GM19455 (cell line): ENCODE results near the gene TOPORS.
"Not testable (repeated sequence)": the region's sequence is repeated elsewhere in the genome, so short reads cannot be mapped to it uniquely, and the experiment has no call there.

Experiments used
- ATAC-seq: cut with Tn5 transposase; IDR thresholded peaks from one replicate; pipeline ENCODE4 v1.9.1; 2021; ENCODE audit not compliant: unreplicated experiment

The TOPORS gene

DNA sequence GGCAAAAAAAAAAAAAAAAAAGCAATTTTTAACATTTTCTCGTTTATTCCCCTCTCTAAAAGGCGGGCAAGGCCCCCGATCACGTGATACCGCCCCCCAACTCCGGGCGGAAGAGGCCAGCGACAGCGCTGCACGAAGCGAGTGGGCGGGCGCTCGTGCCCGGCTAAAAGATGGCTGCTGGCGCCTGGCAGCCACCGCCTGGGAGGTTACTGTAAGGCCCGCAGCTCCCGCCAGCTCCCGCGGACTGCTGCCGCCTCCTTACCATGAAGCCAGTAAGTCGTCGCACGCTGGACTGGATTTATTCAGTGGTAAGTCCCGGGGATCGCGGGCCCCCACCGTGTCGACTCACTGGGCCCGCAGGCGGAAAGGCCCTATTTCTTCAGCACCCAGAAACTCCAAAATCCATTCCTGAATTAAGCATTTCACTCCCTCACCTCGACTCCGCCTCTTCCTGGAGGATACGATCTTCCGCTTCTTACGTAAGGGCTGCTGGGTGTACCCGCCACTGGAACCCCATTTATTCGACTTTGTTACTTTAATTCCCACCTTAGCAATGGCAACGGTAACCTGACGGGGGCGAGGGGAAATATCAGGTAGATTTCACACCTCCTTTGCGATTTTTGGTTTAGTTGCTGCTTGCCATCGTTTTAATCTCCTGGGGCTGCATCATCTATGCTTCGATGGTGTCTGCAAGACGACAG is at the start of gene TOPORS, which contains the start of gene SMIM27:
Gene TOPORS, minus strand, starts transcription at position 415 of the 701 bp plus-strand sequence. Its CDS starts 150 bp downstream, at position 265.
Gene SMIM27, plus strand, starts transcription at position 156 of the 701 bp plus-strand sequence. Its CDS starts 108 bp downstream, at position 264.
- ATAC-seq, result peak; percentile 72

DNA sequence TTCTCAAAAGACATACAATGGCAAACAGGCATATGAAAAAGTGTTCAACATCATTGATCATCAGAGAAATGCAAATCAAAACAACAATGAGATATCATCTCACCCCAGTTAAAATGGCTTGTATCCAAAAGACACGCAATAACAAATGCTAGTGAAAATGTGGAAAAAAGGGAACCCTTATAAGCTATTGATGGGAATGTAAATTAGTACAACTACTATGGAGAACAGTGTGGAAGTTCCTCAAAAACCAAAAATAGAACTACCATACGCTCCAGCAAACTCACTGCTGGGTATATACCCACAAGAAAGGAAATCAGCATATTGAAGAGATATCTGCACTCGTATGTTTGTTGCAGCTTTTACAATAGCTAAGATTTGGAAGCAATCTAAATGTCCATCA is 46.6 kb upstream of the TOPORS start:
- ATAC-seq, result not testable (repeated sequence)

DNA sequence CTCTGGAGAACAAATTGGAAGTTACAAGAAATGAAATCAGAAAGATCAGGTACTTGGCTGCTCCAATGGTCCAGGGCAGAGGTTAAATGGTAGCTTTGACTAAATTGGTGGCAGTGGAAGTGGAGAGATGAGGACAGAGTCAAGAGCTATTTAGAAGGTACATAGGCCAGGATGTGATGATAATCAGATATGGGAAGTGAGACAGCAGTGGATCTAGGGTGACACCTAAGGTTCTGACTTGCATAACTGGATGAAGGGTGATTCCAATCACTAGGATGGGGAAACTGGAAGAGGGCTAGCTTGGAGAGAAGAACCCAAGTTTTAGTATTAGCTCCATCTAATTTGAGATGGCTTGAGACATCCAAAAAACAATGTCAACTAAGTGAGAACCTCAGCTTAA is 44.5 kb upstream of the TOPORS start:
- ATAC-seq, result no peak

DNA sequence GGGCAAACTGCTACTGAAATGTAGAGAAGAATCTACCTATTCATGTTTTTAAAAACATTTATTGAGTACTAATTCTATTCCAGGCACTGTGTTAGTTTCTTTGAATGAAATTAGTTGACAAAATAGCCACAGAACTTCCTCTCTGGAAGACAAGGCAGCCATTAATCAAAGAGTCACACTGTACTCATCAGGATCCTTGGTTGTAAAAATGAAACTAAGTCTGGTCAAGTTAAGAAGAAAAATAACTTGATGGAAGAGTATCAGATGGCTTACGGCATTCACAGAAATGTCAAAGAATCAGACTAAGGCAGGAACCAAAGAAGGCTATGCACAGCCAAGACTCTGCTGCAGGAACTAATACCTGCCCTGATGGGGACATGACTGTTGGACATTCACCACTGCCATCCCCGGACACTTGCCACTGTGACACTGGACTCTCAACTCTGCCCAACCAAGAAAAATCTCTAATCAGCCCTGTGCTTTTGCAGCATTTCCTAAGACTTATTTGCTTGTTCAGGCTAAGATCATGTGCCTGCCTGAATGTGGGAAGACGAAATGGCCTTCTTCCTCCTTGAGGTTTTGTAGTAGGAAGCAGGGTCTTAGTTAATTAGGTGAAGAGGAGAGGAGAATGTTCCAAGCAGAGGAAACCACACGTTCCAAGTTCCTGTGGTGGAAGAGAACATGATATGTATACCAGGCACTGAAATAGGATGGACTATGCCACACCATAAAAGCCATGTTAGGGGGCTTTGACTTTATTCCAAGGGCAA is 43.9 kb upstream of the TOPORS start:
- no peak for ATAC-seq

DNA sequence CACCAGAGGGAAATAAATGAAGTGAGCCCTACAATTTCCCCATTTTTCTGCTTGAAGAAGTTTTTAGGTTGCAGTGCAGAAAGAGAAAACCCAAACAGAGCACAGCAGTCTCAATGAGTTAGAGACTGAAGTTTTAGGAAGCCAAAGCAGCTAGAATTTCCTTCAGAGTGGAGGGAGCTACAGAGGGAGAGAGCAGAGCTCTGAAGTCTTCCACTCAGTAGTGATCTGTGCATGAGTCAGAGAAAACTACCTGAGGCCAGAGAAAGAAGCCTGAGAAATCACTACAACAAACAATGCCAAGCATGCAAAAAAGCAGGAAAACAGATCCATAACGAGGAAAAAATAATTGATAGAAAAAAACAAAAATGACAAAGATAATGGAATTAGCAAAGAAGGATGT is 38.5 kb upstream of the TOPORS start:
- no peak for ATAC-seq

DNA sequence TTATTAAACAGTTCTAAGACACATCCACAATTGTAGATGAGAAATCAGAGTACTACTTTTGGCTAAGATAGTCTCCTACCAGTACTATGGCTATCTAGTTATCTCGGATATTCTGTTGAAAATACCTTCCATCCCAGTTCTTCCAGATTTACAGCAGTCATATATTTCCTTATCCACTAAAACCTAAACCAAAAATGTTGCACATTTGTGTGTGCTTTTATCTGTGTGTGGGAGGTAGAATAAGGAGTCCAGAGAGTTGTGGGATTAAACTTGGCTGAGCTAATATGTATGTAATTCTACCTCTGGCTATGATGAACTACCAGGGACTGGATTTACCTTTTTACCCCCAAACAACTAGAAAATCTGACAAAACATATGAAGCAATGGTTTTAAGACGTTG is 38.1 kb upstream of the TOPORS start:
- ATAC-seq, result no peak

DNA sequence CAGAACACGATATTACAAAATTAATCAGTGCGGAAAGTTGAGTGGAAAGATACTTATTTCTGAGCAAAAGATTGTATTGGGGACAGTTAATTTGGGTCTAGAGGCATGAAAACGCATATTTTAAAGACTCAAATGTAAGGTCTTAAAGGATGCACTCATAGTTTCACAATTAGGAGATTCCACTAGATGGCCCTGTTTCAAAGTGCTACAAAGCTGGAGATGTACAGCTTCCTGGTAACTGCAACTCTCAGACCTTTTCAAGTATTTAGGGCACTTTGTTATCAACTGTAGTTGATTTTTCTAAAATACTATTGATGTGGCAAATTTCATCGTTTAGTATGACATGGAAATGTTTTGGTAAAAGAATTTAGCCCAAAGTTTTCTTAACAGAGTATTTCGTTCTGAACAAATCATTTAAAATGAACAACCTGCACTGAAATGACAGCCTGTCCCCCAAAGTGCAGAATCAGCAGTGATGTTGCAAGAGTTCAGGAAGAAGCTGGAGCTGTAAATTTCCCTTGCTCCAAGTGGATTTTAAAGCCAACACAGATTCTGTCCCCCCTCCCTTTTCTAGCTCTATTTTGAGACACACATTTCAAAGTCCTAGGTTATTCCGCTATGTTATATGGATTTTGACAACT is 36.8 kb upstream of the TOPORS start:
- ATAC-seq, result no peak

DNA sequence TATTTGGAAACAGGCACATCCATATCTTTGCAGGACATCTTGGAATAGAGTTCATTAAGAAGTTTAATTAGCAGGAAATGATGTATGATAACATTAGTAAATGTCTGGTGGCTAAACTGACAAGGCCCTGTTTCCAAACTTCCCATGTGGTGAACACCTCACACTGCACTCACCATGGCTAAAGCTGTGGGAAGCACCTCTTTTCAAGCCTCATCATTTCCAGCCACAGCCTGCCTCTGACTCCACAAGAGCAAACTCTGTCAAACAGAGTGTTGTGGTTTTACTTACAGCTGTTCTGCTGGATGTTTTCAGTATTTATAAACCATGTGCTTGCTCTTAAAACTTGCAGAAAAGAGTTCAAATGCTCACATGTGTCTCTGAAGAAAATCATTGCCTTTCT is 35.5 kb upstream of the TOPORS start:
- no peak for ATAC-seq

DNA sequence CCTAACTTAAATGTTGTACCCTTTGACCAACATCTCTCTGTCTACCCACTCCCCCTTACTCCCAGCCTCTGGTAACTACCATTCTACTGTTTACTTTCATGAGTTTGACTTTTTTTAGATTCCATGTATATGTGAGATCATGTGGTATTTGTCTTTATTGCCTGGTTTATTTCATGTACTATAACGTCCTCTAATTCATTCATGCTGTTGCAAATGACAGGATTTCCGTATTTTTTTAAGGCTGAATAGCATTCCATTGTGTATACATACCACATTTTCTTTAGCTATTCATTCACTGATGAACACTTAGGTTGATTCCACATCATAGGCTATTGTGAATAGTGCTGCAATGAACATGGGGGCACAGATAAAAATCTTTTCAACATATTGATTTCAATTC is 32.4 kb upstream of the TOPORS start:
- no peak for ATAC-seq

DNA sequence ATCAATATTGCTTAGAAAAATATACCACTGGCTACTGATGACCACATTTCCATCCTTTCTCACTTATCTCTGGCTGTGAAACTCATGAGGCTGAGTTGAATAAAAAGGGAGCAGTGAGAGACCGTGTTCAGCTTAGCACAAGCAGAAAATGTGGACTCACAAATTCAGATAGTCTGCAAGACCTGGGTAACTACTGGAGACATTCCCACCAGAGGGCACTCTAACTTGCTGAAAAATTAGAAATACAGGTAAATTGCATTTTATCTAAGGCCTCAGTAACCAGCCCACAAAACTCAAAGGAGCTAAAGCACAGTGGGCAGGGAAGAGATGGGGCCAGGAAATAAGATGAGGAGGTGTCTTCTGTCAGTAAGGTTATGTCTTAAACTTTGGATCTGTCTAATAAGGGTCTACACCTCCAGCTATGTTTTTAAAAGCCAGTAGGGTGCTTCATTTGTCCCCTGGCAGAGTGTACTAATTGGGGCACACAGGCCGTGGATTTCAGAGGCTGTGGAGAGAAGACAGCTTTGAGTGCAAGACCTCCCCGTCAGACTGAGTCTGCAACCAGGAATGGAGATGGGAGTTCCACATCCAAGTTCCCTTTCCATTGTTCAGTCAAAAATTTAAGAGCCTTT is 29.2 kb upstream of the TOPORS start:
- no peak for ATAC-seq

DNA sequence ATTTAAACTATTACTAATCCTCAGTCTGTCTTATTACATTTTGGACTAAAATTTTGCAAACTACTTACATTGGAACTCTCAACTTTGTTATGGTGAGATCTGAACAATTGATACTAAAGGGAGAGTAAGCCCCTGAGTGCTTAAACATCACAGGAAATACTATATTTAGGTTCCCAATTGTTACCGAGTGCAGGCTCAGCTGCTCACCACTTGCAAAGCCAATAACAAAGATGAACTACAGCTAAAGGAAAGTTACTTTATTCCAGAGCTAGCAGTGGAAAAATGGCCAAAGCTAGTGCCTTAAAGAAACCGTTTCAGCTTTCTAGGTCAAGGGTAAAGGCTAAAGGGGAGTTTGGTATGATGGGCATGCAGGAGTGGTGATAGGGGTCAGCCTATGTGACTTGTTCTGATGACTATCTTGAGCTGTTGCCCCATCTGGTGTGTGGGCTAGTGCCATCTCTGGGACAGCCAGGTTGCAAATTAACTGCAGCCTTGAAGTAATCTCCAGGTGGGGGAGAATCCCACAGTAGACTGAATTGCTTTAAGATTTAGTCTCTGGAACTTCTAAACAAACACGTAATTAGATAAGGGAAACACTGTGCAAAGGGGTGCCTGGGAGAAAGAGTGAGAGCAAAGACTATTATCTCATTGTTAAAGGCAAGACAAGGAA is 28.4 kb upstream of the TOPORS start:
- ATAC-seq, result no peak

DNA sequence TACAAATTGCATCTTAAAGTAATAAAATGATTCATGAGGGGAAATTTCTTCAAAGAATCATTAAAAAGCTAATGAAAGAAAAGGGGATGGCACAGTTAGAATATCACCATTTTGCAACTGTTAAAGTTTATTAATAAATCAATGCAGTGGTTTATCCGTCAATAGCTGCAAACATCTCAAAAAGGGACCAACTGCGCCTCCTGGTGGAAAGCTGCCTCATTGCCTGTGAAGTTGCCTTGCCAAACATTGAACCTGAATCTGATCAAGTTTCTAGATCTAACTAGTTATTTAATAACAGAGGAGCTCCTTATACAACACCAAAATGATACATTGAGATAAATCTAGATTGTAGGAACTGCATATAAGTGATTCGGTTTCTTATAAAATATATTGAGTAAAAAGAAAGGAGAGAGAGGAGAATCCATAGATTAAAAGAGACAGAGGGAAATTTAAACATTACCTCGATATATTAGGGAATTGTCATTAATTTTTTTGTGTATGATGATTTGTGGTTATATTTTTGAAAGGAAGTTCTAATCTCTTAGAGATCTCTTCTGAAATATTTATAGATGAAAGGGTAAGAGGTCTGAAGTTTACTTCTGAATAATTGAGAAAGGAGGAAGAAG is 27.4 kb upstream of the TOPORS start:
- ATAC-seq, result no peak

DNA sequence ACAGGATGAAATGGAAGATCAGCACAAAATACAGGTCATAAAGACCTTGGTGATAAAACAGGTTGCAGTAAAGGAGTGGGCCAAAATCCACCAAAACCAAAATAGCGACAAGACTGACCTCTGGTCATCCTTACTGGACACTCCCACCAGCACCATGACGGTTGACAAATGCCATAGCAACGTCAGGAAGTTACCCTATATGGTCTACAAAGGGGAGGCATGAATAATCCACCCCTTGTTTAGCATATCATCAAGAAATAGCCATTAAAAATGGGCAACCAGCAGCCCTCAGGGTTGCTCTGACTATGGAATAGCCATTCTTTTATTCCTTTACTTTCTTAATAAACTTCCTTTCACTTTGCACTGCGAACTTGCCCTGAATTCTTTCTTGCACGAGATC is 26.6 kb upstream of the TOPORS start:
- no peak for ATAC-seq

DNA sequence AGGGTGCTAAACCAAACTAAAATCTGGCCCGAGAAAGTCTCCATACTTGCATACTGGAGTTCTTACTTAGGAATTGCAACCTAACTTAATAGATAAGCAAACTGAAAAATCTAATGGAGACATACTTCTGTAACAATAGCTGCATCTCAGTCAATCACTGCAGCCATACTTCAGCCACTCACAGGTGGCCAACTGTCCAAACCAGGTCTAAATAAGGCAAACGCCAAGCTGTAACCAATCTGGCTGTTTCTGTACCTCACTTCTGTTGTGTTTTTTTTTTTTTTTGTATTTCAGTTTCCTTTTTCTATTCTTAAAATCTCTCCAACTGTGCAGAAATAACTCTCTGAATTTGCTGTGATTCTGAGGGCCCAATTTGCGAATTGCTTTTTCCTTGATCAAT is 24.9 kb upstream of the TOPORS start:
- ATAC-seq, result peak; percentile 47

DNA sequence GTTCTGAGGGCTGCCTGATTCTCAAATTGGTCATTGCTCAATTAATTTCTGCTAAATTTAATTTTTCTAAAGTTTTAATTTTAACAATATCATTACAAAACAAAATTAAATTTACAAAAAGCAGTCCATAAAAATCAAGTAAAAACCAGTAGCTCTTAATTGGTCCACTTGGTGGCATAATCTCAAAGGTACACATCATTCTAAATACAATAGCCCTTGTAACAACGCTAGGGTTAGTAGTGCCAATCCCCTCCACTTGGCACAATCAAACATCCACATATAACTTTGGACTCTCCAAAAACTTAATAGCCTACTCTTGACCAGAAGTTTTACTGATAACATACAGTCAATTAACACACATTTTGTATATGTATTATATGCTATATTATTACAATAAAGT is 22.5 kb upstream of the TOPORS start:
- ATAC-seq, result no peak

DNA sequence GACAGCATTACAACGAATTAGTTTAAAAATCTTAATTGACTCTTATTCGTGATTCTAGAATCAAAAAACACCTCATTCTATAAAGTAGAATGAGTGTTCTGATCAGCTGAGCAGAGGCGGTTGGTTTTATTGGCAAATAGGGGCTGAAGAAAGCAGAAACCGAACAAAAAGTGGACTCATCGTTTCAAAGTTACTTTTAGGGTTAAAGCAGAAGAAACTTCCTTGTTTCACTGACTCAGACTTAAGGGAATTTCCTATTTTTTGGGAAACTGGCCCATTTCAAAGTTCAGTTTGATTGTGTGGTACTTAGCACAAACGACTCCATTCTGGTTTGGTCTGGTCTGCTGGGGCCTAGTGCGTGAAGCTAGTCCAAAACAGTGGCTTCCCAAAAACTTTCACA is 21.4 kb upstream of the TOPORS start:
- ATAC-seq, result no peak

DNA sequence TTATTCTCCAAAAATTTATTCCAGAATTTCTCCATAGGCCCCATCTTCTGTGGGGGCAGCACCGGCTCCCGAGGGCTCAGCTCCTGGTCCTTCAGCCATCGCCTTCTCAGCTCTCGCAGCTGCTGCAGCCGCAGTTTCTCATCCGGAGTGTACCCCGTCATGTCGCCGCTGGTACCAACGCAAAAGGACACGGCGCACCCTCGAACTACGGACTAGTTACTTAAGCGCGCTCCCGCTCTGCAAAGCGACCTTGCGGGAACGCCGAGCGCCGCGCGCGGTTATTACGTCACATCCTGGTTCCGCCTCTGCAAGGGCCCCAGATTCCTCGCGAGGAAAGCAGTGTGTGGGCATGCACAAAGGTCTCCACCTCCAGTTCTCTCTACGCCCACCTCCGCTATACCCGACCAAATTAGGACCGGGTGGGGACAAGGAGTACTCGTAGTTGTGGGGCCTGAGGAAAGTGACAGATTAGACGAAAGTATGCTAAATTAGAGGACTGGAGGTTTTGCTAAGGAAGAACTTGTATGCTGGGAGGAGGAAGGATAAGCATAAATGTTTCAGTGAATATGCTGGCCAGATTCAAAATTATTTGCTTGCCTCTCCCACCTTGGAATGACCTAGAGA is 20.6 kb upstream of the TOPORS start, which contains the start of gene NDUFB6:
Gene NDUFB6, minus strand, starts transcription at position 260 of the 624 bp plus-strand sequence. Its CDS starts 99 bp downstream, at position 161.
- peak; percentile 80 for ATAC-seq

DNA sequence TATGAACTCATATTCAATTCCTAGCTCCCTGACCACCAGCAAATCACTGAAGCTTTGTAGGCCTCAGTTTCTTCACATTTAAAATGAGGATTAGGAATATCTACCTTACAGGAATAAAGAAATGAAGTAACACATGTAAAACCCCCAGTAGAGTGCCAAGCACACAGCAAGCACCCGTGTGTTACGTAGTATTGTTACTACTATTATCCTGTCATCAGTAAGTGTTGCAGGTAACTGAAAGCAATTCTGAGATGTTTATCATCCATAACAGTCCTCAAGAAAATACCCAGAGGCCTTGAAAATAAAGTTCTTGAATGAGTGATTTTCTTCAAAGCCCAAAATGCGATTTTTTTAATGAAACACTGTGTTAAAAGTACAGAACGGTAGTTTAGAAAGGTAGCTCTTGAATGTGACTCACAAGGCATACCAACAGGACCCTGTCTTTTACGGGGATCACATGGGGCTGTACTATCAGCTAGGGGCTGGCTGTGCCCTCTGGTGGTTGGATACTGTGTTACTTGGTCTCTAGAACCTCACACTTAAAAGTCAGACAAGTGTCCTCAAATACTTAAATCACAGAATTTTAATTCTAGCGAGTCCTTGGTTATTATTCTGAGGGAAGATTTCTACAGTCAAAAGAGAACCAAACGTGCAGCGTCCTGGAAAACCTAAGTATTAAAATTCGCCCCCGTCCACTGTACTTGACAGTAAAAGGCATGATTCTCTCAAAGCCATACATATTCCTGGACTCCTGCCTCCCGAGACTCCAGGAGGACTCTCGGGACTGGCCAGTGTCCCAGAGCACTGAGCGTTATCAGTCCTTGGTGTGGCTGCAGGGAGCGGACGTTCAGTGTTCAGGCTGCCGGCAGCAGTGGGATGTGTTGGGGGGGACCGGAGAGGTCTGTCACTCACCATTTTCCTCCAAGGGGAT is 19.8 kb upstream of the TOPORS start:
- peak; percentile 90 for ATAC-seq

DNA sequence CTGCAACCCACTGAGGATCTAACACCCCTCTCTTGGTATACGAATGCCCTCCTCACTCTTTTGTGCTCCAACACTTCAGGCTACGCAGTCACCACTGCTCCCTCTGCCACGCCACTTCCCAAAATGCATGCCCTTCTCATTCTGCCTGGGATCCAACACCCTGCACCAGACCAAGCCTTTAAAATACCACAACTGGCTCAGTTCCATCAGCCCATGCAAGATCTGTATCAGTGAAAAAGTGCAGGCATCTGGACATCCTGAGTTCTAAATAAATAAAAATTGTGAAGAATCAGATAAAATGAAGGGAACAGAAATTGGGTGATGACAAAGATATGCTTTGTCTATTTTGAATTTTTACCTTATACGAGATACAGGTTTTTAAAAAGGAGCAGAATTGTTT is 17.9 kb upstream of the TOPORS start:
- ATAC-seq, result no peak
